SK-N-SH treated with all-trans-retinoic acid at 6 μM for 48 hours (cell line): ENCODE data around the gene PGAM1.

ENCODE experiments used
- ATAC-seq: fragments of 200-7000 bp; cut with Tn5 transposase; 3 replicates; pipeline ENCODE4 v1.9.1; 2020; ENCODE audit warnings: mild to moderate bottlenecking, moderate library complexity
- BACH2 ChIP-seq: fragments of 250-450 bp; sonication (Bioruptor Pico); IDR thresholded peaks from 2 replicates; pipeline ENCODE4 v1.9.0; 2021; ENCODE audit warnings: mild to moderate bottlenecking, borderline replicate concordance
- CSDC2 ChIP-seq: fragments of 250-450 bp; sonication (Bioruptor Pico); IDR thresholded peaks from 2 replicates; pipeline ENCODE4 v1.5.0; 2020; ENCODE audit warnings: mild to moderate bottlenecking, moderate library complexity
- CSRNP3 ChIP-seq: fragments of 250-450 bp; sonication (Bioruptor Pico); IDR thresholded peaks from 2 replicates; pipeline ENCODE4 v1.5.1; 2021; ENCODE audit warnings: mild to moderate bottlenecking, moderate library complexity
- ESRRG ChIP-seq: fragments of 250-450 bp; sonication (Bioruptor Pico); IDR thresholded peaks from 2 replicates; pipeline ENCODE4 v1.6.1; 2021; ENCODE audit warnings: mild to moderate bottlenecking
- GLIS3 ChIP-seq: fragments of 250-450 bp; sonication (Bioruptor Pico); IDR thresholded peaks from 2 replicates; pipeline ENCODE4 v1.5.0; 2020; ENCODE audit warnings: mild to moderate bottlenecking, moderate library complexity
- ISL1 ChIP-seq: fragments of 250-450 bp; sonication (Bioruptor Pico); IDR thresholded peaks from 2 replicates; pipeline ENCODE4 v2.1.2; 2022; ENCODE audit warnings: mild to moderate bottlenecking, moderate library complexity
- OSR1 ChIP-seq: fragments of 250-450 bp; sonication (Bioruptor Pico); IDR thresholded peaks from 2 replicates; pipeline ENCODE4 v1.8.0; 2022; ENCODE audit warnings: moderate library complexity, mild to moderate bottlenecking, inconsistent platforms
- POU6F1 ChIP-seq: fragments of 250-450 bp; sonication (Bioruptor Pico); IDR thresholded peaks from 2 replicates; pipeline ENCODE4 v1.8.0; 2021; ENCODE audit warnings: low read depth, mild to moderate bottlenecking, moderate library complexity, borderline replicate concordance
- RARB ChIP-seq: fragments of 250-450 bp; sonication (Bioruptor Pico); IDR thresholded peaks from 2 replicates; pipeline ENCODE4 v1.8.0; 2021; ENCODE audit warnings: mild to moderate bottlenecking, moderate library complexity
- SNAI2 ChIP-seq: fragments of 250-450 bp; sonication (Bioruptor Pico); IDR thresholded peaks from 2 replicates; pipeline ENCODE4 v1.5.0; 2020; ENCODE audit warnings: mild to moderate bottlenecking, moderate library complexity
- TCF4 ChIP-seq: fragments of 250-450 bp; sonication (Bioruptor Pico); IDR thresholded peaks from 2 replicates; pipeline ENCODE4 v1.8.0; 2021; ENCODE audit warnings: mild to moderate bottlenecking, moderate library complexity, borderline replicate concordance
- TOX ChIP-seq: fragments of 250-450 bp; sonication (Bioruptor Pico); IDR thresholded peaks from 2 replicates; pipeline ENCODE4 v1.8.0; 2021; ENCODE audit warnings: mild to moderate bottlenecking, moderate library complexity, borderline replicate concordance
- TSHZ2 ChIP-seq: fragments of 250-450 bp; sonication (Bioruptor Pico); IDR thresholded peaks from 2 replicates; pipeline ENCODE4 v1.5.0; 2020; ENCODE audit warnings: mild to moderate bottlenecking, moderate library complexity
- ZFP3 ChIP-seq: fragments of 250-450 bp; sonication (Bioruptor Pico); IDR thresholded peaks from 2 replicates; pipeline ENCODE4 v1.5.0; 2020; ENCODE audit warnings: mild to moderate bottlenecking, moderate library complexity
- ZFP30 ChIP-seq: fragments of 450-650 bp; formaldehyde crosslinking; IDR thresholded peaks from 2 replicates; pipeline ENCODE4 v1.5.0; 2022; ENCODE audit warnings: mild to moderate bottlenecking, moderate library complexity
- ZNF565 ChIP-seq: fragments of 450-650 bp; formaldehyde crosslinking; conservative IDR thresholded peaks from 2 replicates; pipeline ENCODE4 v1.5.0; 2020; ENCODE audit warnings: low read depth, mild to moderate bottlenecking, moderate library complexity
- ZNF70 ChIP-seq: fragments of 450-650 bp; formaldehyde crosslinking; IDR thresholded peaks from 2 replicates; pipeline ENCODE4 v1.5.0; 2020; ENCODE audit warnings: mild to moderate bottlenecking, moderate library complexity
- ZNF8 ChIP-seq: fragments of 450-650 bp; formaldehyde crosslinking; IDR thresholded peaks from 2 replicates; pipeline ENCODE4 v1.5.0; 2020; ENCODE audit warnings: mild to moderate bottlenecking, moderate library complexity

PGAM1 gene

GRCh38 chr10:97380516-97380915, 45.5 kb upstream of the PGAM1 start:
- no peak for ATAC-seq
- TF ChIP-seq TSHZ2 (CRISPR knock-in tag): no peak
- no peak for TF ChIP-seq RARB (CRISPR knock-in tag)
- TF ChIP-seq ZNF70 (CRISPR knock-in tag): no peak
- TF ChIP-seq TCF4 (CRISPR knock-in tag): no peak
- TF ChIP-seq ESRRG: no peak
- TF ChIP-seq BACH2 (CRISPR knock-in tag): no peak
- no peak for TF ChIP-seq OSR1
- TF ChIP-seq ZNF565 (CRISPR knock-in tag): no peak
- no peak for TF ChIP-seq ZNF8 (CRISPR knock-in tag)
- TF ChIP-seq CSDC2: no peak
- no peak for TF ChIP-seq TOX (CRISPR knock-in tag)

- no peak for ATAC-seq
- TF ChIP-seq POU6F1 (CRISPR knock-in tag) (no peak), SNAI2 (CRISPR knock-in tag) (no peak), RARB (CRISPR knock-in tag) (no peak), ZNF70 (CRISPR knock-in tag) (no peak), GLIS3 (CRISPR knock-in tag) (no peak), ISL1 (no peak), TSHZ2 (CRISPR knock-in tag) (no peak)
Observed at GRCh38 chr10:97381626-97382025, 44.4 kb upstream of the PGAM1 start.

GRCh38 chr10:97383159-97383558, 42.8 kb upstream of the PGAM1 start:
- TF ChIP-seq SNAI2 (CRISPR knock-in tag) (no peak), TOX (CRISPR knock-in tag) (no peak), ISL1 (no peak)
- no peak for ATAC-seq

- no peak for ATAC-seq
- TF ChIP-seq ZNF565 (CRISPR knock-in tag) (no peak), ZFP30 (CRISPR knock-in tag) (no peak), POU6F1 (CRISPR knock-in tag) (no peak), ZFP3 (no peak), ISL1 (no peak), ESRRG (no peak), OSR1 (no peak), CSRNP3 (CRISPR knock-in tag) (no peak), TOX (CRISPR knock-in tag) (no peak)
Observed at GRCh38 chr10:97384156-97384555, 41.8 kb upstream of the PGAM1 start.
